HUES64 (cell line): ENCODE results near the gene DYNC1I1.

ENCODE experiments used
- H3K27ac ChIP-seq: 2 replicates; pipeline ENCODE4 v1.7.0; 2013; ENCODE audit warnings: low read depth, low read length, inconsistent platforms
- H3K27me3 ChIP-seq: 2 replicates; pipeline ENCODE4 v1.6.1; 2013; ENCODE audit warnings: mild to moderate bottlenecking, low read length; ENCODE audit not compliant: insufficient read depth
- H3K36me3 ChIP-seq: 2 replicates; pipeline ENCODE4 v1.6.1; 2013; ENCODE audit warnings: mild to moderate bottlenecking, low read length; ENCODE audit not compliant: insufficient read depth
- H3K4me1 ChIP-seq: 2 replicates; pipeline ENCODE4 v1.6.1; 2013; ENCODE audit warnings: mild to moderate bottlenecking, low read length, moderate library complexity; ENCODE audit not compliant: insufficient read depth
- H3K4me3 ChIP-seq: 2 replicates; pipeline ENCODE4 v1.5.1; 2013; ENCODE audit warnings: mild to moderate bottlenecking, low read length, moderate library complexity
- H3K9ac ChIP-seq: 2 replicates; pipeline ENCODE4 v1.6.1; 2013; ENCODE audit warnings: mild to moderate bottlenecking, low read depth, low read length
- H3K9me3 ChIP-seq: 2 replicates; pipeline ENCODE4 v1.6.1; 2013; ENCODE audit warnings: low read depth, low read length; ENCODE audit not compliant: insufficient read depth
- WGBS: fragments of 150-250, 120-280 bp; methylation state at CpG from one replicate; pipeline ENCODE4 v1.1.7; 2013; ENCODE audit warnings: missing lambda C conversion rate; 5-methylcytosine and 5-hydroxymethylcytosine counted together

The DYNC1I1 gene

DNA sequence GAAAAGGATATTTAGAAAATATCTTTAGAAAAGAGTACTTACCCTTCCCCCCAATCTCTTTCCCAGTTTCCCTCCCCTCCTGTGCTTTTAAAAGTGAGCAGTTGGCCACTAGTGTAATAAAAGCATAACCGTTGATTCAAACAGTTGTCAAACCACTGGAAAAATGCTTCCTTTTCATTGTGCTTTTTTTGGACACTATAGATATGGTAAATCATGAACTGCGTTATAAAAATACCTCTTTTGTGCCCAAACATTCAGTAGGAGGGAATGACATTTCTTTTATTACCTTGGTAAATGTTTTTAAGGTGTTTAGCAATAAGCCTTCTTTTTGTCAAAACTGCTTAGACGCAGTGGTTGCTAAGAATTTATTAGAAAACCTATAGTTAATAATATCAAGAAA, 317.2 kb downstream of the DYNC1I1 start:
- no peaks in the 10 kb centered on the region for H3K36me3 ChIP-seq
- H3K4me1 ChIP-seq, result peaks cover 4% of the 10 kb centered on the region; the same call in 1 of the 2 replicates
- H3K4me3 ChIP-seq, result no peak overlapping the region
- H3K9ac ChIP-seq, result no peak overlapping the region
- H3K27ac ChIP-seq, result no peak overlapping the region
- WGBS, result 100% methylated on average over 2 of the region's 3 CpGs
- no peaks in the 10 kb centered on the region for H3K27me3 ChIP-seq
- H3K9me3 ChIP-seq, result no peaks in the 10 kb centered on the region

DNA sequence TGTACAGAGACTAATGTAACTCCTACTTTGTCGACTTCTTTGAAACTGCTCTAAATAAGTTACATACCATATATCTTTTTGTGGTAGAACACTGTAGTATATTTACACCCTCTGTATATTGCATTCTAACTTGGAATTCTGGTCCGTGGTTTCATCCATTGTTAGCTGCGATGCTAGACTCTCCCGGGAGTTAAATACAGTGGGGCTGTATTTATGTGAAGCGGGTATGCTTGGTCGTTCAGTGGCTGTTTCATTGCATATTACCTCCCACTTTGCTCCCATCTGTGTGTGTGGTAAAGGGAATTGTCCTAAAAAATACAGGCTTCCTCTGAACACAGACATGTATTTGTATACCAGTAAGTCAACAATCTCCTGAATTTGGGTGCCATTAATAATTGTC, 318.4 kb downstream of the DYNC1I1 start:
- Histone ChIP-seq H3K4me3 (no peak overlapping the region), H3K27me3 (no peaks in the 10 kb centered on the region), H3K4me1 (peaks cover 4% of the 10 kb centered on the region; the same call in 1 of the 2 replicates), H3K9me3 (no peaks in the 10 kb centered on the region), H3K9ac (no peak overlapping the region), H3K36me3 (no peaks in the 10 kb centered on the region), H3K27ac (no peak overlapping the region)
- 100% methylated on average over 3 of the region's 6 CpGs for WGBS

DNA sequence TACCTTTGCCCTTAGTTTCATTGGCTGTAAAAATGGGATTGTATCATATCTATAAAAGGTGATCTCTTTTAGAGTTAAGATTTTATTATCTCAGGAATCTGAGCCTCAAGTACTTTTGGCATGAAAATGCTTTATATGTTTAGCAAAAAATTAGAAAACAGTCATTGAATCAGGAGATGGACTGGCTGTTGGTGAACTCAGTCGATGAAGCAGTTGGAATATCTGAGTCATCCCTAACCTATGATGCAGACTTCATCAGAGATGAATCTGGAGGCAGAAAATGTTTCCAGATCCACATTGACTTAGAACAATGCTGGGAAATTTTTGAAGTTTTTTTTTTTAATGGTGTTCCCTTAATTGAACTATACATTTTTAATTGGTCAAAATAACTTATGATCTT, 321.1 kb downstream of the DYNC1I1 start:
- H3K9me3 ChIP-seq, result no peaks in the 10 kb centered on the region
- 92% methylated on average over 1 of the region's 1 CpG for WGBS
- no peak overlapping the region for H3K4me3 ChIP-seq
- no peaks in the 10 kb centered on the region for H3K36me3 ChIP-seq
- H3K27ac ChIP-seq, result no peak overlapping the region
- H3K27me3 ChIP-seq, result no peaks in the 10 kb centered on the region
- H3K9ac ChIP-seq, result no peak overlapping the region
- peaks cover 4% of the 10 kb centered on the region; the same call in 1 of the 2 replicates for H3K4me1 ChIP-seq

DNA sequence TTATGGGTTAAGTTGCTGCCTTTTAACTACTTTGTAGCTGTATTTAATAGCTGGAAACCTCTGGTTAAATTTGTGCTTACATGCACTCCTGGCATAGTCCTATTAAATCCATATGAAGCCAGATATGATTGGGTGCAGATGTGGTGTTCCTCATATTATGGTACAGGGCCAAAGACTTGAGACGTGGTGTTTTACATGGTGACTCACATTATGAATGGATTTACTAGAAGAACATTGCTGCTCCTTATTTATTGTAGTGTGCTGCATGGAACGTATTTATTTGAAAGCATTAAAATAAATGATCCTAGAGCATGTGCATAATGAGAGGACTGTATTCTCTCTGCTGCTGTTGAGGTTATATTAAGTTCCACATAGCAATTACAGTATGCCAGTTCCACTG, 325.5 kb downstream of the DYNC1I1 start:
- H3K9ac ChIP-seq, result no peak overlapping the region
- no peaks in the 10 kb centered on the region for H3K9me3 ChIP-seq
- no peaks in the 10 kb centered on the region for H3K36me3 ChIP-seq
- no peaks in the 10 kb centered on the region for H3K27me3 ChIP-seq
- H3K4me1 ChIP-seq, result no peaks in the 10 kb centered on the region
- H3K27ac ChIP-seq, result no peak overlapping the region
- H3K4me3 ChIP-seq, result no peak overlapping the region
- 89% methylated on average over 2 of the region's 2 CpGs for WGBS

DNA sequence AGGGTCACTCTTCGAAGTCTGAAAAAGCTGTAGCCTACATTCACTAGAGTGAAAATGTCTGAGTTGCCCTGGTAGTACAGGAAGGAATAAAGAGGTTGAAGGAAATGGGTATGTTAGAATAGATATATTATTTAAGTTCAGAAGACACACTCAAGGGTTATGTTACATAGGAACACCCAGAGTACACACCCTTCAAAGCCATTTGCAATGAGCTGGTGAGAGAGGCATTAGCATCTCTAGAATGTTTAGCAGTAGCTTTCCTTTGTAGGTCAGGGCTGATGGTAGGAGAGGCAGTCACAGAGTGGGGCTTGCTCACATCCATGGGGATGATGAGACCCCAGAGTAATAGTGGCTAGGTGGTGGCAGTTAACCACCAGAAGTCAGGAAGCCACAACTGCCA, 328.4 kb downstream of the DYNC1I1 start:
- Histone ChIP-seq H3K36me3 (no peaks in the 10 kb centered on the region), H3K27me3 (no peaks in the 10 kb centered on the region), H3K4me1 (no peaks in the 10 kb centered on the region), H3K9ac (no peak overlapping the region), H3K4me3 (no peak overlapping the region), H3K27ac (no peak overlapping the region), H3K9me3 (no peaks in the 10 kb centered on the region)
- 96% methylated on average over 1 of the region's 1 CpG for WGBS

DNA sequence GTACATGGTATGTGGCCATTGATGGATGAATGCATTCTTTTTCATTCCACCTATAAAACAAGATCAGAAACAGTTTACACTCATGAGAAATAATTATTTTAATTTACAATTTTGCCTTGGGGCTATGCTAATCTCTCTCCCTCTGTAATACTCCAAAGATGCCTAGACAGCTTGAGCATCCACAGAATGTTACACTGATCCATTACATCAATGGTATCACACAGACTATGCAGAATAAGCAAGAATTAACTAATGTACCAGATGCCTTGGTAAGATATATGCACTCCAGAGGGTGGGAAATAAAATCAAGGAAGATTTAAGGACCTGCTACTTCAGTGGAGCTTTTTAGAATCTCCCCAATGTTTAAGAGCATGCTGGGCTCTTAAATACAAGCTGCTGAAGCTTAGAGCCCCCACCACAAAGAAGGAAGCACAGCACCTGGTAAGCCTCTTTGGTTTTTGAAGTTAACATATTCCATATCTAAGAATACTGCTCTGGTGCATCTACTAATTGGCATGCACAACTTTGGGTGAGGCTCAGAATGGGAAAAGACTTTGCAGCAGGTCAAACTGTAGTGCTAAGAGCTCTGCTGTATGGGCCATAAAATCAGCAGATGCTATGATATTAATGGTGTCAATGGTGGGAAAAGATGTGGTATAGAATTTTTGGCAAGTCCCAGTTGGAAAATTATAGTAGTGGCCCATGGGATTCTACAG, 329.9 kb downstream of the DYNC1I1 start:
- Histone ChIP-seq H3K9me3 (no peaks in the 10 kb centered on the region), H3K27me3 (no peaks in the 10 kb centered on the region)

DNA sequence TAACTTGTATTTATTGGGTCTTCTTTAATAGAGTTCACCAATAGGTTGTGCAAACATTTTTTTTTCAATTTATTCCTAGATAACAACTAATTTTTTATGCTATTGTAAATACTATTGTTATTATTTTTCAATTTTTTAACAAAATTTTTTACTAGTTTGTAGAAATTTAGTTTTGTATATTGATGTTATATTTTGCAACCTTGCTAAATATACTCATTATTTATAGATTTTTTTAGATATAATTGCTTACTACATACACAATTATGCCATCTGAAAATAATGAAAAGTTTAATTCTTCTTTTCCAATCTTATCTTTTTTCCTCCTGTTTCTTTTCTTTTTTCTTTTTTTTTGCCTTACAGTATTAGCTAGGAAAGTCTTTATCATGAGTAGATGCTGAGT, 332.6 kb downstream of the DYNC1I1 start:
- Histone ChIP-seq H3K4me1 (no peaks in the 10 kb centered on the region), H3K27me3 (no peaks in the 10 kb centered on the region), H3K4me3 (no peak overlapping the region), H3K27ac (no peak overlapping the region), H3K9ac (no peak overlapping the region), H3K9me3 (no peaks in the 10 kb centered on the region), H3K36me3 (no peaks in the 10 kb centered on the region)

More for the DNA sequence above, 329.9 kb downstream of the DYNC1I1 start:
- no peak overlapping the region for H3K4me3 ChIP-seq
- H3K4me1 ChIP-seq, result no peaks in the 10 kb centered on the region
- no peak overlapping the region for H3K27ac ChIP-seq
- no peaks in the 10 kb centered on the region for H3K36me3 ChIP-seq
- H3K9ac ChIP-seq, result no peak overlapping the region

DNA sequence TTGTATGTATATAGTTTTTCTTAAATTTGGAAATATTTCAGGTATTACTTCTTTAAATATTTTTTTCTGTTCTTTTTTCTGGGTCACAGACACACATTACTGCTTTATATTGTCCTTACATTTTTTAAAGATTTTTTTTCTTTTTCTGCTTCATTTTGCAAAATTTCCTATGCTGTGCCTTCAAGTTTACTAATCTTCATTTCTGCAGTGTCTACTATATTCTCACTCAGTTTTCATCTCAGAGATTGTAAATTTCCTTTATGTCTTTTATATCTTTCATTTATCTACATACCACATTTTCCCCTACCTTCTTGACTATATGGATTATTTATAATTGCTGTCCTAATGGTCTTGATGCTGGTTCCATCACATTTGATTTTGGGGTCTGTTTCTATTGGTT, 339.1 kb downstream of the DYNC1I1 start:
- H3K27me3 ChIP-seq, result no peaks in the 10 kb centered on the region
- H3K4me1 ChIP-seq, result no peaks in the 10 kb centered on the region
- no peaks in the 10 kb centered on the region for H3K9me3 ChIP-seq
- H3K9ac ChIP-seq, result no peak overlapping the region
- no peak overlapping the region for H3K27ac ChIP-seq
- H3K36me3 ChIP-seq, result no peaks in the 10 kb centered on the region
- H3K4me3 ChIP-seq, result no peak overlapping the region

DNA sequence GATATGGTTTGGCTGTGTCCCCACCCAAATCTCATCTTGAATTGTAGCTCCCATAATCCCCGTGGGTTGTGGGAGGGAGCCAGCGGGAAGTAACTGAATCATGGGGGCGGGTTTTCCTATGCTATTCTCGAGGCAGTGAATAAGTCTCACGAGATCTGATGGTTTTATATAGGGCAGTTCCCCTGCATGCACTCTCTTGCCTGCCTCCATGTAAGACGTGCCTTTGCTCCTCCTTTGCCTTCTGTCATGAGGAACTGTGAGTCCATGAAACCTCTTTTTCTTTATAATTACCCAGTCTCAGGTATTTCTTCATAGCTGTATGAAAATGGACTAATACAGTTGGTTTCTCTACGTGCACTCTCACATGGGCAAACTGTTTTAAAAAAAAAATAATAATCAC, 341.8 kb downstream of the DYNC1I1 start:
- Histone ChIP-seq H3K4me3 (no peak overlapping the region), H3K27me3 (no peaks in the 10 kb centered on the region), H3K36me3 (no peaks in the 10 kb centered on the region), H3K9ac (no peak overlapping the region), H3K9me3 (no peaks in the 10 kb centered on the region), H3K27ac (no peak overlapping the region), H3K4me1 (peaks cover 13% of the 10 kb centered on the region)
- WGBS, result 92% methylated on average over 6 of the region's 7 CpGs

DNA sequence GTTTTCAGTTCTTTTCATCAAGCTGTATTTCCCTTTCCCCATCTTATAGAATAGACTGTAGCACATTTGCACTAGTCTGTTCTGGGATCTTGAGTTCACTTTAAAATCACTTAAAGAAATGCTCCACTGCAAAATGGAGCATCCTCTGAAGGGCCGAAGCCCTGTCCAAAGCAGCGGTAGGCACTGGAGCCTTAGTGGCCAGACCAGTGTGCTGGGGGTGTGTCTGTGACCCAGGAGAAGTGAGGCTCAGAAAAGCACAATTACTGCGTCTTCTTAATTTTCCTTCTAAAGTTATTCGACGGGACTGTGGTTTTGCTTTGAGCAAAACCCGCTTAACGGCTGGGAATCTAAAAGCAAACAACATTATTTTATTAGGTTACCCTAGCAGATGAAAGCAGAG, 343.8 kb downstream of the DYNC1I1 start:
- Histone ChIP-seq H3K4me3 (no peak overlapping the region), H3K9me3 (no peaks in the 10 kb centered on the region), H3K9ac (no peak overlapping the region), H3K27me3 (no peaks in the 10 kb centered on the region), H3K4me1 (peaks cover 15% of the 10 kb centered on the region), H3K27ac (no peak overlapping the region), H3K36me3 (peaks cover 17% of the 10 kb centered on the region)
- 98% methylated on average over 7 of the region's 7 CpGs for WGBS

DNA sequence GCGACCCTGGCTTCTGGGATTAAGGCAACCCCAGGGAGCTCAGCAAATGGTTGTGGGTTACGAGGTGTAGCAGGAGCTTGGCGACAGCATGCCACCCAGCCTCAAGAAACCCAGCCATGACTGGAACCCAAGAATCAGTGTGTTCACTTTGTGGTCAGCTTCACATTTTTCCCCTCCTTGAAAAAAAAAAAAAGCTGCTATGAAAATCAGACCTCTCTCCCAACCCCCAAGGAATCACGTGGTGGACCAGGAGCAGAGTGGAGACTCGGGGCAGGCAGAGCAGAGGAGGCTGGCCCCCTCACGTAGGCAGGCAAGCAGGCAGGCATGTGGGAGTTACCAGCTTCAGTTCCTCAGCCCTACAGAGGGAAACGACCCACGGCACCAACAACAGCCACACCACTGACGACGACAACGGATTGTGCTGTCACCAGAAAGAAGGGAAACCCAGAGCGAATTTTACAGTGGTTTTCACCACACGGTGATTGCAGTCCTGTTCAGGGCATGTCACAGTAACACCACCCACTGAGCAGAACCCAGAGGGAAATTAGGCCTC, 346.2 kb downstream of the DYNC1I1 start:
- H3K9me3 ChIP-seq, result no peaks in the 10 kb centered on the region
- peaks cover 15% of the 10 kb centered on the region for H3K4me1 ChIP-seq
- peak overlapping the region; percentile 36; the same call in 1 of the 2 replicates for H3K27ac ChIP-seq
- peaks cover 22% of the 10 kb centered on the region for H3K36me3 ChIP-seq
- H3K4me3 ChIP-seq, result no peak overlapping the region
- H3K9ac ChIP-seq, result no peak overlapping the region
- H3K27me3 ChIP-seq, result no peaks in the 10 kb centered on the region
- 73% methylated on average over 13 of the region's 13 CpGs for WGBS
